HepG2 (cell line): Measurements from ENCODE around the gene IGFBP6. TPM values are rescaled to one million over a fixed set of nuclear protein-coding genes. Genes with fewer than 3 reads are reported as not detected.

ENCODE experiments used
- DPF2 ChIP-seq: sonication (generic); formaldehyde crosslinking; IDR thresholded peaks from 2 replicates; pipeline ENCODE4 v1.4.0; 2020; ENCODE audit warnings: mild to moderate bottlenecking, low read depth, missing genetic modification reagents, borderline replicate concordance
- GTF3A ChIP-seq: sonication (generic); formaldehyde crosslinking; conservative IDR thresholded peaks from 2 replicates; pipeline ENCODE4 v1.4.0; 2020; ENCODE audit warnings: mild to moderate bottlenecking, missing genetic modification reagents
- HDAC2 ChIP-seq: sonication (generic); formaldehyde crosslinking; IDR thresholded peaks from 2 replicates; pipeline ENCODE4 v1.4.0; 2020; ENCODE audit warnings: missing genetic modification reagents
- HNF4G ChIP-seq, 2 experiments: sonication (generic) in 1 of 2; formaldehyde crosslinking in 1 of 2; IDR thresholded peaks; 2 replicates each; pipeline versions ENCODE4 v1.4.0 to v1.6.1; 2011 to 2020; ENCODE audit warnings: borderline replicate concordance in 2 of 2, low read depth in 2 of 2, mild to moderate bottlenecking in 2 of 2, low read length in 1 of 2, missing genetic modification reagents in 1 of 2, moderate library complexity in 1 of 2
- NFE2L1 ChIP-seq: sonication (generic); formaldehyde crosslinking; IDR thresholded peaks from 2 replicates; pipeline ENCODE4 v1.4.0; 2020; ENCODE audit warnings: missing genetic modification reagents, mild to moderate bottlenecking, borderline replicate concordance
- ONECUT2 ChIP-seq: sonication (generic); formaldehyde crosslinking; IDR thresholded peaks from 2 replicates; pipeline ENCODE4 v1.4.0; 2020; ENCODE audit warnings: missing genetic modification reagents
- RARG ChIP-seq: sonication (generic); formaldehyde crosslinking; IDR thresholded peaks from 2 replicates; pipeline ENCODE4 v1.4.0; 2020; ENCODE audit warnings: low read depth, mild to moderate bottlenecking, missing genetic modification reagents
- SRSF9 ChIP-seq: fragments of 200-400 bp; formaldehyde crosslinking; IDR thresholded peaks from 2 replicates; pipeline ENCODE4 v1.6.1; 2018; ENCODE audit warnings: borderline replicate concordance, mild to moderate bottlenecking, low read depth, low read length; ENCODE audit not compliant: insufficient read depth, poor library complexity, severe bottlenecking
- XBP1 ChIP-seq: sonication (generic); formaldehyde crosslinking; IDR thresholded peaks from 2 replicates; pipeline ENCODE4 v1.5.0; 2020; ENCODE audit warnings: missing genetic modification reagents
- ZFAT ChIP-seq: sonication (generic); formaldehyde crosslinking; conservative IDR thresholded peaks from 2 replicates; pipeline ENCODE4 v1.8.1; 2023; ENCODE audit warnings: missing genetic modification reagents, inconsistent platforms
- ZNF224 ChIP-seq: sonication (generic); formaldehyde crosslinking; IDR thresholded peaks from 2 replicates; pipeline ENCODE4 v1.5.0; 2020; ENCODE audit warnings: mild to moderate bottlenecking, missing genetic modification reagents
- ZNF430 ChIP-seq: sonication (generic); formaldehyde crosslinking; IDR thresholded peaks from 2 replicates; pipeline ENCODE4 v1.9.0; 2021; ENCODE audit warnings: mild to moderate bottlenecking, missing genetic modification reagents
- ZNF441 ChIP-seq: sonication (generic); formaldehyde crosslinking; IDR thresholded peaks from 2 replicates; pipeline ENCODE4 v1.7.0; 2021; ENCODE audit warnings: missing genetic modification reagents, borderline replicate concordance
- ZNF510 ChIP-seq: sonication (generic); formaldehyde crosslinking; IDR thresholded peaks from 2 replicates; pipeline ENCODE4 v1.4.0; 2020; ENCODE audit warnings: low read depth, mild to moderate bottlenecking, missing genetic modification reagents
- ZSCAN20 ChIP-seq: sonication (generic); formaldehyde crosslinking; IDR thresholded peaks from 2 replicates; pipeline ENCODE4 v1.4.0; 2020; ENCODE audit warnings: missing genetic modification reagents, mild to moderate bottlenecking, borderline replicate concordance
- polyA plus RNA-seq, 8 experiments: library from polyadenylated mRNA; depleted of rRNA in 3 of 8; stranded (reverse) in 7 of 8; unstranded in 1 of 8; fragments of >200 nt; fragmentation: Illumina TruSeq in 4 of 8; extraction: Trizol in 4 of 8; gene quantifications; 2 replicates each; pipeline versions ENCODE4 v1.2.1 to v1.2.3, GENCODE V29; 2011 to 2016; ENCODE audit warnings: low read depth in 4 of 8, missing spikeins in 1 of 8, mixed read lengths in 1 of 8; ENCODE audit not compliant: insufficient read depth in 1 of 8
- total RNA-seq, 5 experiments: library from RNA; depleted of rRNA; stranded (reverse); fragments of >200 nt; fragmentation: Illumina TruSeq; extraction: Trizol; gene quantifications; 2 replicates each; pipeline ENCODE4 v1.2.3, GENCODE V29; 2016; ENCODE audit warnings: low read depth in 1 of 5
- TF ChIP-seq, protein P1 (sequence below): sonication (generic); formaldehyde crosslinking; IDR thresholded peaks from 2 replicates; pipeline ENCODE4 v1.5.1; 2020; ENCODE audit warnings: missing genetic modification reagents, mild to moderate bottlenecking, borderline replicate concordance
- TF ChIP-seq, protein P2 (sequence below): sonication (generic); formaldehyde crosslinking; IDR thresholded peaks from 2 replicates; pipeline ENCODE4 v1.4.0; 2020; ENCODE audit warnings: missing genetic modification reagents
- TF ChIP-seq, protein P3 (sequence below): sonication (generic); formaldehyde crosslinking; IDR thresholded peaks from 2 replicates; pipeline ENCODE4 v1.5.0; 2020; ENCODE audit warnings: missing genetic modification reagents, mild to moderate bottlenecking, borderline replicate concordance
- TF ChIP-seq, protein P4 (sequence below): sonication (generic); formaldehyde crosslinking; IDR thresholded peaks from 2 replicates; pipeline ENCODE4 v1.8.0; 2022; ENCODE audit warnings: mild to moderate bottlenecking, missing genetic modification reagents

IGFBP6 gene
- total and polyA plus RNA-seq, 2 of the 13 experiments (the other 11 are each of a cell fraction or from before 2014, with no cell fraction given): 3.9 to 25.2 TPM

DNA sequence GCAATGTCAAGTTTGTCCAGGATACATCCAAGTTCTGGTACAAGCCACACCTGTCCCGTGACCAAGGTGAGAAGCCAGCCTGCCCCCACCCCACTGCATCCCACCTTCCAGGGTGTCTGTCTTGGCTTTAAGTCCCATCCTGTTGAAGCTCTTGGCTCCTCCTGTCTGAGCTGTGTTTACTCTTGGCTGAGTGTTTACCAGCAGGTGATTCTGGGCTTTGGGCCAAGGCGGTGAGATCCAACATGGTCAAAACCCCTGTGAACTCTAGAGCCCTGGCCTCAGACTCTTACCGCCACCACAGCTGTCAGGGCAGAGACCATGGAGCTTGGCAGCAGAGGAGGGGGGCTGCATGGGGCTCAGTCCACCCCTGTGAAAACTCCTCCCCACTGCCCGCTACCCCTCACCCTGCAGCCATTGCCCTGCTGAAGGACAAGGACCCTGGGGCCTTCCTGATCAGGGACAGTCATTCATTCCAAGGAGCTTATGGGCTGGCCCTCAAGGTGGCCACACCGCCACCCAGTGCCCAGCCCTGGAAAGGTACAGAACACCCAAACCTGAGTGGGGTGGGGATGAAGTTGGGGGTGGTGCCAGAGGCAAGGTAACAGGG, 36.0 kb upstream of the IGFBP6 start (continued):
- TF ChIP-seq, protein P1, sequence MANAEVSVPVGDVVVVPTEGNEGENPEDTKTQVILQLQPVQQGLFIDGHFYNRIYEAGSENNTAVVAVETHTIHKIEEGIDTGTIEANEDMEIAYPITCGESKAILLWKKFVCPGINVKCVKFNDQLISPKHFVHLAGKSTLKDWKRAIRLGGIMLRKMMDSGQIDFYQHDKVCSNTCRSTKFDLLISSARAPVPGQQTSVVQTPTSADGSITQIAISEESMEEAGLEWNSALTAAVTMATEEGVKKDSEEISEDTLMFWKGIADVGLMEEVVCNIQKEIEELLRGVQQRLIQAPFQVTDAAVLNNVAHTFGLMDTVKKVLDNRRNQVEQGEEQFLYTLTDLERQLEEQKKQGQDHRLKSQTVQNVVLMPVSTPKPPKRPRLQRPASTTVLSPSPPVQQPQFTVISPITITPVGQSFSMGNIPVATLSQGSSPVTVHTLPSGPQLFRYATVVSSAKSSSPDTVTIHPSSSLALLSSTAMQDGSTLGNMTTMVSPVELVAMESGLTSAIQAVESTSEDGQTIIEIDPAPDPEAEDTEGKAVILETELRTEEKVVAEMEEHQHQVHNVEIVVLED (CRISPR knock-in tag): no peak
- TF ChIP-seq XBP1 (CRISPR knock-in tag) (no peak), HNF4G (IDR thresholded peaks at IDR 0.05; ENCODE audit: borderline replicate concordance, low read depth, low read length) (no peak), HNF4G (CRISPR knock-in tag; IDR thresholded peaks at IDR 0.05; ENCODE audit: borderline replicate concordance, low read depth) (no peak; the same call in 1 of the 2 replicates), HDAC2 (CRISPR knock-in tag) (peak; percentile 76), GTF3A (CRISPR knock-in tag) (no peak), ZSCAN20 (CRISPR knock-in tag) (no peak), NFE2L1 (CRISPR knock-in tag) (no peak), ZFAT (CRISPR knock-in tag) (no peak), SRSF9 (no peak), ZNF510 (no peak), ONECUT2 (CRISPR knock-in tag) (no peak), ZNF224 (CRISPR knock-in tag) (no peak), RARG (CRISPR knock-in tag) (no peak), DPF2 (CRISPR knock-in tag) (peak; percentile 67; the same call in 1 of the 2 replicates), ZNF441 (CRISPR knock-in tag) (no peak), ZNF430 (CRISPR knock-in tag) (0 out of 2 replicates have a peak, but pooled peaks have one; percentile 54)
- TF ChIP-seq, protein P2, sequence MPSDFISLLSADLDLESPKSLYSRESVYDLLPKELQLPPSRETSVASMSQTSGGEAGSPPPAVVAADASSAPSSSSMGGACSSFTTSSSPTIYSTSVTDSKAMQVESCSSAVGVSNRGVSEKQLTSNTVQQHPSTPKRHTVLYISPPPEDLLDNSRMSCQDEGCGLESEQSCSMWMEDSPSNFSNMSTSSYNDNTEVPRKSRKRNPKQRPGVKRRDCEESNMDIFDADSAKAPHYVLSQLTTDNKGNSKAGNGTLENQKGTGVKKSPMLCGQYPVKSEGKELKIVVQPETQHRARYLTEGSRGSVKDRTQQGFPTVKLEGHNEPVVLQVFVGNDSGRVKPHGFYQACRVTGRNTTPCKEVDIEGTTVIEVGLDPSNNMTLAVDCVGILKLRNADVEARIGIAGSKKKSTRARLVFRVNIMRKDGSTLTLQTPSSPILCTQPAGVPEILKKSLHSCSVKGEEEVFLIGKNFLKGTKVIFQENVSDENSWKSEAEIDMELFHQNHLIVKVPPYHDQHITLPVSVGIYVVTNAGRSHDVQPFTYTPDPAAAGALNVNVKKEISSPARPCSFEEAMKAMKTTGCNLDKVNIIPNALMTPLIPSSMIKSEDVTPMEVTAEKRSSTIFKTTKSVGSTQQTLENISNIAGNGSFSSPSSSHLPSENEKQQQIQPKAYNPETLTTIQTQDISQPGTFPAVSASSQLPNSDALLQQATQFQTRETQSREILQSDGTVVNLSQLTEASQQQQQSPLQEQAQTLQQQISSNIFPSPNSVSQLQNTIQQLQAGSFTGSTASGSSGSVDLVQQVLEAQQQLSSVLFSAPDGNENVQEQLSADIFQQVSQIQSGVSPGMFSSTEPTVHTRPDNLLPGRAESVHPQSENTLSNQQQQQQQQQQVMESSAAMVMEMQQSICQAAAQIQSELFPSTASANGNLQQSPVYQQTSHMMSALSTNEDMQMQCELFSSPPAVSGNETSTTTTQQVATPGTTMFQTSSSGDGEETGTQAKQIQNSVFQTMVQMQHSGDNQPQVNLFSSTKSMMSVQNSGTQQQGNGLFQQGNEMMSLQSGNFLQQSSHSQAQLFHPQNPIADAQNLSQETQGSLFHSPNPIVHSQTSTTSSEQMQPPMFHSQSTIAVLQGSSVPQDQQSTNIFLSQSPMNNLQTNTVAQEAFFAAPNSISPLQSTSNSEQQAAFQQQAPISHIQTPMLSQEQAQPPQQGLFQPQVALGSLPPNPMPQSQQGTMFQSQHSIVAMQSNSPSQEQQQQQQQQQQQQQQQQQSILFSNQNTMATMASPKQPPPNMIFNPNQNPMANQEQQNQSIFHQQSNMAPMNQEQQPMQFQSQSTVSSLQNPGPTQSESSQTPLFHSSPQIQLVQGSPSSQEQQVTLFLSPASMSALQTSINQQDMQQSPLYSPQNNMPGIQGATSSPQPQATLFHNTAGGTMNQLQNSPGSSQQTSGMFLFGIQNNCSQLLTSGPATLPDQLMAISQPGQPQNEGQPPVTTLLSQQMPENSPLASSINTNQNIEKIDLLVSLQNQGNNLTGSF (CRISPR knock-in tag): no peak
- TF ChIP-seq, protein P3, sequence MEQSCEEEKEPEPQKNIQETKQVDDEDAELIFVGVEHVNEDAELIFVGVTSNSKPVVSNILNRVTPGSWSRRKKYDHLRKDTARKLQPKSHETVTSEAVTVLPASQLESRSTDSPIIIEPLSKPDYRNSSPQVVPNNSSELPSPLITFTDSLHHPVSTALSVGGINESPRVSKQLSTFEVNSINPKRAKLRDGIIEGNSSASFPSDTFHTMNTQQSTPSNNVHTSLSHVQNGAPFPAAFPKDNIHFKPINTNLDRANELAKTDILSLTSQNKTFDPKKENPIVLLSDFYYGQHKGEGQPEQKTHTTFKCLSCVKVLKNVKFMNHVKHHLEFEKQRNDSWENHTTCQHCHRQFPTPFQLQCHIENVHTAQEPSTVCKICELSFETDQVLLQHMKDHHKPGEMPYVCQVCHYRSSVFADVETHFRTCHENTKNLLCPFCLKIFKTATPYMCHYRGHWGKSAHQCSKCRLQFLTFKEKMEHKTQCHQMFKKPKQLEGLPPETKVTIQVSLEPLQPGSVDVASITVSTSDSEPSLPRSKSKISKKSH: no peak
- TF ChIP-seq, protein P4, sequence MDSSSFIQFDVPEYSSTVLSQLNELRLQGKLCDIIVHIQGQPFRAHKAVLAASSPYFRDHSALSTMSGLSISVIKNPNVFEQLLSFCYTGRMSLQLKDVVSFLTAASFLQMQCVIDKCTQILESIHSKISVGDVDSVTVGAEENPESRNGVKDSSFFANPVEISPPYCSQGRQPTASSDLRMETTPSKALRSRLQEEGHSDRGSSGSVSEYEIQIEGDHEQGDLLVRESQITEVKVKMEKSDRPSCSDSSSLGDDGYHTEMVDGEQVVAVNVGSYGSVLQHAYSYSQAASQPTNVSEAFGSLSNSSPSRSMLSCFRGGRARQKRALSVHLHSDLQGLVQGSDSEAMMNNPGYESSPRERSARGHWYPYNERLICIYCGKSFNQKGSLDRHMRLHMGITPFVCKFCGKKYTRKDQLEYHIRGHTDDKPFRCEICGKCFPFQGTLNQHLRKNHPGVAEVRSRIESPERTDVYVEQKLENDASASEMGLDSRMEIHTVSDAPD: peak; percentile 96
